CD4-positive, alpha-beta memory T cell (primary cell): Measurements from ENCODE around the gene SPECC1. TPM values are rescaled to one million over a fixed set of nuclear protein-coding genes. Genes with fewer than 3 reads are reported as not detected.

Source experiments
- CTCF ChIA-PET: fragments of 350-600 bp; sonication (Branson Sonifier 250); formaldehyde crosslinking; loops from one replicate; lab custom pipeline; 2021; ENCODE audit warnings: inconsistent platforms; ENCODE audit not compliant: partially characterized antibody; lab: Charles Lee
- POLR2A ChIA-PET: fragments of 350-600 bp; sonication (Branson Sonifier 250); formaldehyde crosslinking; loops from one replicate; lab custom pipeline; 2021; ENCODE audit not compliant: partially characterized antibody; lab: Charles Lee
- DNase-seq, 5 donors: peaks; one replicate each; pipeline versions ENCODE4 v3.0.0 to v3.0.0-alpha.2; 2020 to 2022; ENCODE audit warnings: mixed read lengths in 1 of 5
- H3K27ac ChIP-seq: one replicate; pipeline ENCODE4 v1.7.0; 2013; ENCODE audit warnings: low read depth, low read length
- H3K27me3 ChIP-seq: 2 replicates; pipeline ENCODE4 v1.7.0; 2013; ENCODE audit warnings: mild to moderate bottlenecking, low read length, moderate library complexity; ENCODE audit not compliant: insufficient read depth
- H3K36me3 ChIP-seq: 2 replicates; pipeline ENCODE4 v1.7.0; 2013; ENCODE audit warnings: mild to moderate bottlenecking, low read length, moderate library complexity; ENCODE audit not compliant: insufficient read depth
- H3K4me1 ChIP-seq: 2 replicates; pipeline ENCODE4 v1.7.0; 2013; ENCODE audit warnings: mild to moderate bottlenecking, low read length, moderate library complexity; ENCODE audit not compliant: insufficient read depth
- H3K4me3 ChIP-seq, 2 donors: one replicate each; pipeline ENCODE4 v1.7.0; 2013; ENCODE audit warnings: low read length in 2 of 2, mild to moderate bottlenecking in 1 of 2
- H3K9me3 ChIP-seq, 2 donors: one replicate each; pipeline ENCODE4 v1.7.0; 2013; ENCODE audit warnings: low read length in 2 of 2, control low read depth in 1 of 2; ENCODE audit not compliant: control insufficient read depth in 1 of 2
- H3K27ac Mint-ChIP-seq, 7 donors: one replicate each; pipeline ENCODE4 v1.8.0; 2020 to 2021; ENCODE audit warnings: mixed read lengths in 7 of 7, mild to moderate bottlenecking in 6 of 7, inconsistent platforms in 3 of 7, moderate library complexity in 3 of 7
- H3K27me3 Mint-ChIP-seq, 2 donors: one replicate each; pipeline ENCODE4 v1.8.0; 2020 to 2021; ENCODE audit warnings: mixed read lengths in 2 of 2
- H3K36me3 Mint-ChIP-seq, 2 donors: one replicate each; pipeline ENCODE4 v1.8.0; 2020 to 2021; ENCODE audit warnings: mixed read lengths in 2 of 2, inconsistent platforms in 1 of 2, mild to moderate bottlenecking in 1 of 2
- H3K4me1 Mint-ChIP-seq, 4 donors: one replicate each; pipeline ENCODE4 v1.8.0; 2020 to 2021; ENCODE audit warnings: mixed read lengths in 4 of 4, mild to moderate bottlenecking in 1 of 4
- H3K4me3 Mint-ChIP-seq, 8 donors: one replicate each; pipeline ENCODE4 v1.8.0; 2020 to 2021; ENCODE audit warnings: mixed read lengths in 8 of 8, mild to moderate bottlenecking in 7 of 8, moderate library complexity in 6 of 8, inconsistent platforms in 3 of 8
- H3K9me3 Mint-ChIP-seq, 8 donors: one replicate each; pipeline ENCODE4 v1.8.0; 2020 to 2021; ENCODE audit warnings: mixed read lengths in 8 of 8, mild to moderate bottlenecking in 5 of 8, inconsistent platforms in 3 of 8, moderate library complexity in 1 of 8
- intact Hi-C: fragments of 100-400 bp; cut with micrococcal nuclease; formaldehyde crosslinking; loops from one replicate; pipeline ENCODE4 v1.15.1; 2023
- polyA plus RNA-seq, 2 donors: library from polyadenylated mRNA; unstranded; fragments of 300-500 nt; fragmentation: Illumina TruSeq; gene quantifications; one replicate each; pipeline ENCODE4 v1.2.3, GENCODE V29; 2021
- total RNA-seq, 2 experiments: library from RNA; stranded (reverse); gene quantifications; one replicate each; pipeline ENCODE4 v1.2.3, GENCODE V29; 2021

The SPECC1 gene
- total and polyA plus RNA-seq, 4 experiments from 2014 or later, result 1.7 to 13.4 (median 8.7) TPM

DNA sequence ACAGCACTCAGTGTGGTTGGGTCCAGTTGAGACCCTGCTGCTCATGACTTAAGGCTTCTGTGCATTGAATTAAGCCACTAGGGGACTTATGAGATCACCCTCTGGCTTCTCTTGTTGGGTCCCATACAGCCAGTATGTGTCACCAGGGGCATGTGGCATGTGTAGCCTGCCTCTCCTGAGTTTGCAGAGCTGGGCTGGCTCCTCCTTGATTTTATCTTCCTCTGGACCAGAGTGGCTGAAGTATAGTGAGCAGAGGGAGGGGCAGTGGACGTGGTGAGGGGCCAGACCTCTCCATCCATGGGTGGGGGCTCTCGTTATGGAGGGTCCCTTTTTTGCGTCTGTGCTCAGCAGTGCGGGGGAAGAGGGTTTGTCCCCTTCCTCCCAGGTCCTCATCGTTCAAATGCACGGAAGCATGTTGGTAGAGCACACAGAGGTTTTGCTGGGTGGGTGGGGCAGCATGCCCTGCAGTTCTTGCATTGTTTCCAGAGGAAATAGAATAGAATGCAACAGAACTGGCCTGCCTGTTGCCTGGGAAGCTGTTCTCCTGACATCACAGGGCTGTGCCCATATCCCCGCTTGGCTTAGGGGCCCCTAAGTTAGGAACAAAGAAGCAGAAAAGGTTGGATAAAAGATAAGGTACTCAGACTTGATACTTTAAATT lies 77.4 kb downstream of the SPECC1 start:
- POLR2A ChIA-PET, result no interaction called here
- no peaks in the 10 kb centered on the region for H3K27me3 ChIP-seq
- no peaks in the 10 kb centered on the region for H3K36me3 Mint-ChIP-seq
- H3K27ac Mint-ChIP-seq, result no peak overlapping the region
- no peak overlapping the region for H3K4me3 ChIP-seq
- no peak overlapping the region for H3K27ac ChIP-seq
- CTCF ChIA-PET, result interaction anchor here (2.1 kb wide), 1 partner anchor 94 kb away, joined by 6 read pairs; no protein-coding TSS in a partner anchor
- no peak overlapping the region for H3K4me3 Mint-ChIP-seq
- DNase-seq, result no peak
- peaks cover 0 to 2% (median 0%) of the 10 kb centered on the region in 8 donors for H3K9me3 Mint-ChIP-seq
- H3K4me1 ChIP-seq, result peaks cover 8% of the 10 kb centered on the region
- peaks cover 0 to 6% of the 10 kb centered on the region in 2 donors for H3K27me3 Mint-ChIP-seq
- intact Hi-C loops, result no loop called here
- peaks cover 3 to 19% (median 12%) of the 10 kb centered on the region in 4 donors for H3K4me1 Mint-ChIP-seq
- no peaks in the 10 kb centered on the region for H3K36me3 ChIP-seq
- no peaks in the 10 kb centered on the region for H3K9me3 ChIP-seq

DNA sequence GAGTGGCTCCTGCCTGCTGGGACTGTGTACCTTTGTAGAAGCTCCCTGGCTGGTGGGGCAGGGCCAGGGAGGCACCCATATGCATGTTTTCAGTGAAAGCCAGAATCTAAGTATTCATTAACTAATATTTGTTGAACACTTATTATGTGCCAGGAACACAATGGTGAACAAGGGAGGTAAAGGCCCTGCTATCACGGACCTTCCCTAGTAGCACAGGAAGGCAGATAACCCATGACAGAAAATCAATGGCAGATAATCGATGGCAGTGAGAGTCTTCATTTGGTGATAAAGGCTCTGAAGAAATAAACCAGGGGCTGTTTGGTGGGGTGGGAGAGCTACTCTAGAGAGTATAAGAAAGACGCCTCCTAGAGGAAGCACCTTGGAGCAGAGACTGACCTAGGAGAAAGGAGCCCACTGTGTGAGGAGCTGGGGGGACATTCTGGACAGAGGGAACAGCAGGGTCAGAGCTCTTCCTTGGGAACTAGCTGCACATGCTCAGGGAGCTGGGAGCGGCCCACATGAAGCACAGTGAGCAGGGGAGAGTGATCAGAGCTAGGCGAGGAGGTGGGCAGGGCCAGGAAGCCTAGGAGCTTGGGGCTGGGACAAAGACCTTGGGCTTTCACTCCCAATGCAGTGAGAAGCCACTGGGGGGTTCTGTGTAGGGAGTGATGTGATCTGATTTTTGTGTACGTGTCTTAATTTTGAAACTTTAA lies 78.5 kb downstream of the SPECC1 start:
- Histone ChIP-seq H3K9me3 (no peaks in the 10 kb centered on the region), H3K4me3 (no peak overlapping the region), H3K27ac (no peak overlapping the region), H3K4me1 (peaks cover 8% of the 10 kb centered on the region), H3K27me3 (no peaks in the 10 kb centered on the region), H3K36me3 (no peaks in the 10 kb centered on the region)
- peaks cover 3 to 19% (median 12%) of the 10 kb centered on the region in 4 donors for H3K4me1 Mint-ChIP-seq
- ChIA-PET CTCF (interaction anchor here (2.1 kb wide), 1 partner anchor 95 kb away, joined by 6 read pairs; no protein-coding TSS in a partner anchor), POLR2A (no interaction called here)
- no peak overlapping the region for H3K4me3 Mint-ChIP-seq
- DNase-seq, result no peak
- intact Hi-C loops, result no loop called here
- no peaks in the 10 kb centered on the region for H3K36me3 Mint-ChIP-seq
- peak overlapping the region in 1 of 7 donors; percentile 13 for H3K27ac Mint-ChIP-seq
- peaks cover 0 to 3% of the 10 kb centered on the region in 2 donors for H3K27me3 Mint-ChIP-seq
- H3K9me3 Mint-ChIP-seq, result peaks cover 0 to 2% (median 0%) of the 10 kb centered on the region in 8 donors

DNA sequence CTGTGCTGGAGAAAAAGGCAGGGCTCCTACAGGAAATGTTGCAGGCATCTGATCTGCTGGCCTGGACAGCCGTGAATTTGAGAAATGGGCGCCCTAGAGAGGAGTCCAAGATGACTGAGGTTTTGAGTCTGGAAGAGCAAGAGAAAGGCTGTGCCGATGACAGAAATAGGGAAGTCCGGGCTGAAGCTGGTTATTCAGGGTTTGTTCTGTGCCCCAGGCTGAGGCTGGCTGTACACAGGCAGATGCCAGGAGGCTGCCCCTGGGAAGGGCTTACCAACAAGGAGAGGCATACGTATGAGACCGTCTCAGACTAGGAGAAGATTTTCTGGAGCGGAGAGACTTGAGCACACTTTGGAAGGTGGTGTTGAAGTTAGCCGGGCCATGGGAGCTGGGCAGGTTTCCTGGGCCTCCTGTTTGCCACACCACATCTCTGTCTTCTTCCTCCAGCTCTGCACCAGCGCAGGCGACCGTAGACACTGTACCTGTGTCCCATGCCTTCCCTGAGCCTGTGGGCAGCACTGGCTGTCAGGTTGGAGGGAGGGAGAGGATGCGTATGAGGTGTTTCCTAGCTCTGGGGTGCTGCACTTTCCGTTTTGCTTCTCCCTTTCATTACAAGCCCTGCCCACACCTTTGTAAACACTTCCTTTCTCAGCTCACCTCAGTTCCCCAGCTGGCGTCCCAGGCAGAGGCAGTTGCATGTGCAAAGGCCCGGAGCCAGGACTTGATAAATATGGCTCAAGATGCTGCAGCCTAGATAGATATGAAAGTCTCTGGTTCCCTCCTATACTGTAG lies 80.8 kb downstream of the SPECC1 start:
- Mint-ChIP-seq H3K27me3 (peaks cover 0 to 3% of the 10 kb centered on the region in 2 donors), H3K27ac (peak overlapping the region in 2 of 7 donors; percentile 2 to 24), H3K4me1 (peaks cover 3 to 19% (median 12%) of the 10 kb centered on the region in 4 donors), H3K36me3 (no peaks in the 10 kb centered on the region), H3K4me3 (peak overlapping the region in 2 of 8 donors; percentile 21 to 50), H3K9me3 (peaks cover 0 to 2% (median 0%) of the 10 kb centered on the region in 8 donors)
- Histone ChIP-seq H3K9me3 (no peaks in the 10 kb centered on the region), H3K4me1 (peaks cover 8% of the 10 kb centered on the region), H3K4me3 (no peak overlapping the region), H3K27me3 (no peaks in the 10 kb centered on the region), H3K27ac (no peak overlapping the region), H3K36me3 (no peaks in the 10 kb centered on the region)
- DNase-seq, result no peak
- intact Hi-C loops, result no loop called here
- POLR2A ChIA-PET, result no interaction called here
- CTCF ChIA-PET, result interaction anchor here (0.7 kb wide), 1 partner anchor 109 kb away, joined by 4 read pairs; no protein-coding TSS in a partner anchor

DNA sequence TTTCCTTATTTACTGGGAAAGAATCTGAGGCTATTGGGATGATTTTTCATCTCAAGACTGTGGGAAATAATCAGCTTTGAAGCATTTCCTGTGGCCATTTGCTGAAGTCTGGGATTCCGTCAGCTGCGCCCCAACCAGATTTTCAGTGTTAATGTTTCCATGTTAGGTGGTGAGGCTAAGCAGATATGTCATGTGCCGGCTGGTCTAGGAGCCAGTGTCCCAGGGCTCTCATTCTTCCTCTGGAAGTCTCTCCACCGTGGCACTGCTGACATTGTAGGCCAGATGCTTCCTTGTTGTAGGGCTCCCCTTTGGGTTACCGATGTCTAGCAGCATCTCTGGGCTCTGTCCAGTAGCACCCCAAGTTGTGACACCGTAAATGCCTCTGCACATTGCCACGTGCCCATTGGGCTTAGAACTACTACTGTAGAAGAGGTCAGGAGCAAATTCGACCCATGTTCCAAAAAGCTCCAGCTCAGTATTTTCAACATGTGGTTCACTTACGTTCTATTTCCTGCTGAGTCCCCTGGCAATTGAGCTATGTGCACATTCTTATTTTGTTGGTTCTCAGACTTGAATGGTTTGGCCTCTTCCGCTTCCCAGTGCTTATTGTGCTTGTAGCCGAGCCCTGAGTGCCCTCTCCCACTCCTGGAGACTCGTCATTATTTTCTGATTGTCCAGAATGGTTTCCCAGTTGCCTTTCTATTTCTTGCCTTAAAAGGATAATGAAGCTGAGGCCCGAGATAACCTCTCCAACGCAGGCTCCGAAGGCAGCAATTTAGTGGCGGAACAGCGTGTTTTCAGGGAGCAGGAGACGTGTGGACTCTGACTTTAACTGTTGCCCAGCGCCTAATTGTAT lies 82.2 kb downstream of the SPECC1 start:
- intact Hi-C loops, result no loop called here
- H3K27ac Mint-ChIP-seq, result peak overlapping the region in 1 of 7 donors; percentile 81
- H3K4me1 Mint-ChIP-seq, result peaks cover 3 to 19% (median 12%) of the 10 kb centered on the region in 4 donors
- H3K9me3 ChIP-seq, result no peaks in the 10 kb centered on the region
- no peaks in the 10 kb centered on the region for H3K27me3 ChIP-seq
- no peak overlapping the region for H3K27ac ChIP-seq
- H3K36me3 ChIP-seq, result no peaks in the 10 kb centered on the region
- ChIA-PET POLR2A (interaction anchor here (0.6 kb wide), 1 partner anchor 12 kb away, joined by 4 read pairs; no protein-coding TSS in a partner anchor), CTCF (interaction anchor here (0.7 kb wide), 1 partner anchor 107 kb away, joined by 4 read pairs; no protein-coding TSS in a partner anchor)
- peaks cover 0 to 2% (median 0%) of the 10 kb centered on the region in 8 donors for H3K9me3 Mint-ChIP-seq
- peaks cover 8% of the 10 kb centered on the region for H3K4me1 ChIP-seq
- no peaks in the 10 kb centered on the region for H3K36me3 Mint-ChIP-seq
- H3K4me3 ChIP-seq, result no peak overlapping the region
- no peak for DNase-seq
- H3K27me3 Mint-ChIP-seq, result peaks cover 0 to 3% of the 10 kb centered on the region in 2 donors
- H3K4me3 Mint-ChIP-seq, result no peak overlapping the region

DNA sequence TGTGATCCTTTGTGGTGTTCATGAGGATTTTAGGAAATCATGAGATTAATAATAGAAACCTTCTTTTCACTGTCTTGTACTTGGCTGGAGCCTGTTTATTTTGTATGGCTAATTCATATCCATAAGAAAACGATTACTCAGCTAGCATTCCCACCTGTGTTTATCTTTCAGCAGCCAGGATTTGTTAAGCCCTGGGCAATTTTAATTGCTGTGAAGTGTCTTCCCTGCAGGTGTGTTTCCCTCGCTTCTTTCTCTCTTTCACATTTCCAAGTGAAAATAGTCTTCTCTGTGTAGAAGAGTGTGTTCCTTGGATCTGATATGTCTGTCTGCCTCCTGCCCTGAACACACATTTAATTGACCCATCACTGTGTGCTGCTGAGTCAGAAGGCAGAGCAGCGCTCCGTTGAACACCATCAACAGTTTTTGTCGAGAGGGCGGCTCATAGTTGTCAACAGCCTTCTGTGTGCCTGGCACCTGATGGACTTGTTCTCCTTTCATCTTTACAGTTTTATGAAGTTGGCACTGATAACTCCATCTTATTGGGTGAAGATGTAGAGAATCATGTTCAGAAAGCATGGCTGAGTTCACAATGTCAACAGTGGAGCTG lies 83.2 kb downstream of the SPECC1 start:
- Histone ChIP-seq H3K4me1 (peaks cover 8% of the 10 kb centered on the region), H3K27ac (no peak overlapping the region), H3K9me3 (no peaks in the 10 kb centered on the region), H3K36me3 (no peaks in the 10 kb centered on the region), H3K27me3 (no peaks in the 10 kb centered on the region), H3K4me3 (no peak overlapping the region)
- ChIA-PET POLR2A (no interaction called here), CTCF (no interaction called here)
- H3K27me3 Mint-ChIP-seq, result peaks cover 0 to 3% of the 10 kb centered on the region in 2 donors
- no peak overlapping the region for H3K4me3 Mint-ChIP-seq
- peaks cover 0 to 3% of the 10 kb centered on the region in 2 donors for H3K36me3 Mint-ChIP-seq
- intact Hi-C loops, result no loop called here
- peaks cover 0 to 2% (median 0%) of the 10 kb centered on the region in 8 donors for H3K9me3 Mint-ChIP-seq
- no peak overlapping the region for H3K27ac Mint-ChIP-seq
- DNase-seq, result no peak
- H3K4me1 Mint-ChIP-seq, result peaks cover 3 to 19% (median 12%) of the 10 kb centered on the region in 4 donors

DNA sequence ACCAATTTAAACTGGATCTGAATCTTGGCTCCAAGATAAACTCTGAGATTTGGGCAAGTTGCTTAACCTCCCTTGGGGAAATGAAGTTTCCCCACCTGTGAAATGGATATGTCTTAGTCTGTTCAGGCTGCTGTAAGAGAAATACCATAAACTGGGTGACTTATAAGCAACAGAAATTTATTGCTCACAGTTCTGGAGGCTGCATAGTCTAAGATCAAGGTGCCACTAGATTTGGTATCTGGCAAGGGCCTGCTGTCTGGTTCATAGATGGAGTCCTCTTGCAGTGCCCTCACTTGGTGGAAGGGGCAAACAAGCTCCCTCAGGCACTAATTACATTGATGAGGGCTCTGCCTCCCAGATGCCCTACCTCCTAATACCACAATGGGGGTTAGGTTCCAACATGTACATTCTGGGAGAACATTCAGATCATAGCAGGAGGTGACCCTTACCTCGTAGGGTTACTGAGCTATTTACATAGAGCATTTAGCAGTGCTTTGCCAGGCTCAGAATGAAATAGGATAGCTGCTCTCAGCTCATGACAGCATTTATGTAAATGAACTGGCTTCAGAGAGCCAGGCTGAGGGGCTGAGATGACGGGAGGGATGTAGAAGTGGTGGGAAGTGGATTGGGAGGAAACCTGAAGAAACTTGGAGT lies 83.9 kb downstream of the SPECC1 start:
- H3K4me1 Mint-ChIP-seq, result peaks cover 3 to 19% (median 12%) of the 10 kb centered on the region in 4 donors
- POLR2A ChIA-PET, result no interaction called here

More for the DNA sequence above, 83.9 kb downstream of the SPECC1 start:
- DNase-seq, result no peak
- Mint-ChIP-seq H3K9me3 (peaks cover 0 to 2% (median 0%) of the 10 kb centered on the region in 8 donors), H3K27ac (no peak overlapping the region), H3K4me3 (no peak overlapping the region), H3K36me3 (peaks cover 0 to 7% of the 10 kb centered on the region in 2 donors), H3K27me3 (no peaks in the 10 kb centered on the region)
- intact Hi-C loops, result no loop called here
- H3K9me3 ChIP-seq, result no peaks in the 10 kb centered on the region
- no peak overlapping the region for H3K4me3 ChIP-seq
- H3K27ac ChIP-seq, result no peak overlapping the region
- H3K4me1 ChIP-seq, result peaks cover 8% of the 10 kb centered on the region
- no peaks in the 10 kb centered on the region for H3K27me3 ChIP-seq
- CTCF ChIA-PET, result no interaction called here
- H3K36me3 ChIP-seq, result no peaks in the 10 kb centered on the region
